Skin epidermis (tissue), 12 donors: ENCODE measurements around the gene PIP4P1.
A peak's percentile ranks its signal among the peaks of the same experiment; 100 is the strongest.
"Not testable (repeated sequence)": the region's sequence is repeated elsewhere in the genome, so short reads cannot be mapped to it uniquely, and the experiment has no call there.

Experiments
- H3K27ac ChIP-seq, 21 experiments: fragments of 200-600 bp; sonication (generic) in 11 of 21; one replicate each; pipeline ENCODE4 v1.5.0; 2020; ENCODE audit warnings: mild to moderate bottlenecking in 3 of 21, inconsistent platforms in 2 of 21, moderate library complexity in 2 of 21
- H3K4me3 ChIP-seq, 7 experiments: fragments of 200-600 bp; sonication (generic) in 2 of 7; one replicate each; pipeline ENCODE4 v1.5.0; 2020; ENCODE audit warnings: inconsistent platforms in 2 of 7, mild to moderate bottlenecking in 2 of 7, moderate library complexity in 1 of 7

Gene PIP4P1

GRCh38 chr14:20461225-20462141, at the start of gene PIP4P1:
Gene PIP4P1 (minus strand): TSS chr14:20461434. CDS start chr14:20461325, 109 bp downstream.
- peak within 1 kb of the TSS; percentile 71 to 98 (median 96) for H3K27ac ChIP-seq
- peak within 1 kb of the TSS; percentile 80 to 95 (median 88) for H3K4me3 ChIP-seq

- Histone ChIP-seq H3K27ac (no peak overlapping the region), H3K4me3 (no peak overlapping the region)
These were observed 47.1 kb upstream of the PIP4P1 start for GRCh38 chr14:20508367-20508766.

- H3K27ac ChIP-seq, H3K4me3 ChIP-seq: not testable (repeated sequence)
These were observed 46.3 kb upstream of the PIP4P1 start for GRCh38 chr14:20507537-20507936.

- H3K27ac ChIP-seq, H3K4me3 ChIP-seq: not testable (repeated sequence)
These were observed 45.5 kb upstream of the PIP4P1 start for GRCh38 chr14:20506752-20507151.

GRCh38 chr14:20506276-20506675, 45.0 kb upstream of the PIP4P1 start:
- H3K4me3 ChIP-seq, H3K27ac ChIP-seq: not testable (repeated sequence)

- Histone ChIP-seq H3K27ac (peak overlapping the region in 1 of 21 experiments; percentile 29), H3K4me3 (no peak overlapping the region)
These were observed 42.7 kb upstream of the PIP4P1 start for GRCh38 chr14:20503898-20504297.

- Histone ChIP-seq H3K4me3 (no peak overlapping the region), H3K27ac (no peak overlapping the region)
These were observed 40.1 kb upstream of the PIP4P1 start for GRCh38 chr14:20501346-20501745.

- no peak overlapping the region for H3K4me3 ChIP-seq
- H3K27ac ChIP-seq = peak overlapping the region in 1 of 21 experiments; percentile 22
These were observed 38.6 kb upstream of the PIP4P1 start for GRCh38 chr14:20499881-20500280.

- H3K4me3 ChIP-seq = no peak overlapping the region
- H3K27ac ChIP-seq = peak overlapping the region in 1 of 21 experiments; percentile 22
These were observed 37.9 kb upstream of the PIP4P1 start for GRCh38 chr14:20499108-20499507.

- no peak overlapping the region for H3K27ac ChIP-seq
- H3K4me3 ChIP-seq = no peak overlapping the region
These were observed 37.4 kb upstream of the PIP4P1 start for GRCh38 chr14:20498622-20499021.

- Histone ChIP-seq H3K27ac (peak overlapping the region in 8 of 21 experiments; percentile 13 to 62 (median 25)), H3K4me3 (no peak overlapping the region)
These were observed 33.9 kb upstream of the PIP4P1 start for GRCh38 chr14:20494935-20495766.

- peak overlapping the region in 15 of 21 experiments; percentile 4 to 66 (median 43) for H3K27ac ChIP-seq
- no peak overlapping the region for H3K4me3 ChIP-seq
These were observed 32.4 kb upstream of the PIP4P1 start for GRCh38 chr14:20493634-20494033.

GRCh38 chr14:20492486-20492885, 31.3 kb upstream of the PIP4P1 start:
- H3K27ac ChIP-seq = peak overlapping the region in 2 of 21 experiments; percentile 20 to 62
- no peak overlapping the region for H3K4me3 ChIP-seq

- Histone ChIP-seq H3K27ac (peak overlapping the region in 1 of 21 experiments; percentile 71), H3K4me3 (no peak overlapping the region)
These were observed 29.3 kb upstream of the PIP4P1 start for GRCh38 chr14:20490563-20490962.

- no peak overlapping the region for H3K4me3 ChIP-seq
- H3K27ac ChIP-seq = peak overlapping the region in 11 of 21 experiments; percentile 0 to 71 (median 41)
These were observed 28.1 kb upstream of the PIP4P1 start for GRCh38 chr14:20489093-20489994.

GRCh38 chr14:20487396-20487725, 26.1 kb upstream of the PIP4P1 start:
- no peak overlapping the region for H3K4me3 ChIP-seq
- no peak overlapping the region for H3K27ac ChIP-seq

- H3K27ac ChIP-seq = no peak overlapping the region
- H3K4me3 ChIP-seq = no peak overlapping the region
These were observed 25.6 kb upstream of the PIP4P1 start for GRCh38 chr14:20486684-20487395.

GRCh38 chr14:20485900-20486299, 24.7 kb upstream of the PIP4P1 start:
- Histone ChIP-seq H3K27ac (no peak overlapping the region), H3K4me3 (no peak overlapping the region)

- Histone ChIP-seq H3K27ac (no peak overlapping the region), H3K4me3 (no peak overlapping the region)
These were observed 21.1 kb upstream of the PIP4P1 start for GRCh38 chr14:20482382-20482781.
